CD4-positive, alpha-beta T cell treated with Interferon alpha-2 for 1 hour (primary cell): Measurements from ENCODE around the gene RNF13.

Experiments used
- DNase-seq, 2 donors: peaks; one replicate each; pipeline ENCODE4 v3.0.0-alpha.2; 2020 to 2022

RNF13 gene

DNA sequence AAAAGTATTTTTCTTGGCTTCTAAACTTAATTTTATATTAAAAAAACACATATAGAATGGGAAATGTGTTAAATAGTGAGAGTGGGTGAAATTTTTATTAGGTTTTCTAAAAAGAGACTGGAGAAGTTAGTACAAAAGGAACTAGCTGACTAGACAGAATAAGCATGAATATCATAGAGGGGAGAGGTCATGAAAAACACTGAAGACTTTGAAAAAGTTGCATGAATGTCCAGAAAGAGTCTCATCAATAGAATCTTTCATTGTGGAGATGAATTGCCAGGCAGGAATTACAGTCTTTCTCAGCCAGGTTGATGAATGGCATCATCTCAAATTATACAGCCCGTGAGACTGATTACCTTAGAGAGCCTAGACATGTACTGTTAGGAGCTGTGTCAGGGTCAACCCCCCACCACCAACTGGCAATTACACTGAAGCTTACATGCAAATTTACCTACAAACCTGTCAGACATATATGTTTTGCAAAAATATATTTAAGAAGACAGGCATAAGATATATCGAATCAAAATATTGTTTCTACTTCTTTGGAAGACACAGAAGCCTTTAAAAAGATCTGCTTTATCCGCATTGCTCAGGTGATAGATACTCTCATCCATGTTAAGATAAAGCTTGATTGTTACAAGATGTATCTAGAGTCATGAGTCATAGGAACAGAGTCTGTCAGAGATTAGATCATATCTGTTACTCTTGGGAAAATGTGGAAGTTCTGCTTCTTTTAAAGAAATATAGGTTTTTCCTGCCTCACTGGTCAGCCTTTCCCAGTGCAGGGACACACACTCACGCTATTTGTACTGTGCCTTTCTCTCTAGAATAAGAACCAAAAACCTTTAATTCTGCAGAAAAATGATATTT, 192.5 kb downstream of the RNF13 start:
- DNase-seq, result no peak

DNA sequence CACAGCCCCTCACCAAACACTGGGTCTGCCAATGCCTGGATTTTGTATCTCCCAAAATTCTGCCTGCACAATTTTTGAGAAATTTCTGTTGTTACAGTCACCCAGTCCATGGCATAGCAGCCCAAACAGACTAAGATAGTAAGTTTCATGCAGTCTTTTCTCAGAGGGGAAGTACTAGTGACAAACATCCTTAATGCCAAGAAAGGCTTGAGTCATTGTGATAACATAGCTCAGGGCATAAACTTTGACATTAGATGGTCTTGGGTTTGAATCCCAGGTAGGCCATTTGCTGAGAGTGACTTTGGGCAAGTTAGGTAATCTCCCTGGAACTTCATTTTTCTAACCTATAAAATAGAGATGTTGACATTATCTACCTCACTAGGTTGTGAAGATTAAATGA, 193.8 kb downstream of the RNF13 start:
- no peak for DNase-seq
